NCI-H2196 (cell line): ENCODE measurements around the gene MALL.
"Not testable (repeated sequence)": the region's sequence is repeated elsewhere in the genome, so short reads cannot be mapped to it uniquely, and the experiment has no call there.

ENCODE experiments used
- DNase-seq: peaks from one replicate; lab custom pipeline; 2025; ENCODE audit not compliant: unreplicated experiment; lab: John Stamatoyannopoulos, UW

MALL gene

GRCh38 chr2:110099471-110100225 is 16.0 kb downstream of the MALL start:
- DNase-seq = no peak

DNA sequence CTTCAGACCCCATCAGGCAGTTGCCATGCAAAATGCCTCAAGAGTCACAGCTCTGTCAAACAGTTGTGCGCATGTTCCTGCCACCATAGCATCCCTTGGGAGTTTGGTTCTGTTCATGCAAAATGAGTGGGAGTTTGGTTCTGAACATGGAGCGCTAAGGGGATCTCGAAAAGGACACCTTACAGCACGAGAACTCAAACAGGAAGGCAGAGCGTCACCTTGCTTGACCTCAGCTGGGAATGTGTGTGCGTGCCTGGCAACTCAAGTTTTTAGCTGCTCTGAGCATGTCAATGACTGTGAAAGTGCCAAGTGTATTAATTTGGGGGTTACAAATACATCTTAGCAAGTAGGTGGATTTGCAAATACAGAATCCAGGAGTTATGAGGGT is 16.6 kb downstream of the MALL start:
- no peak for DNase-seq

GRCh38 chr2:110097506-110098220 is 18.0 kb downstream of the MALL start:
- no peak for DNase-seq

DNA sequence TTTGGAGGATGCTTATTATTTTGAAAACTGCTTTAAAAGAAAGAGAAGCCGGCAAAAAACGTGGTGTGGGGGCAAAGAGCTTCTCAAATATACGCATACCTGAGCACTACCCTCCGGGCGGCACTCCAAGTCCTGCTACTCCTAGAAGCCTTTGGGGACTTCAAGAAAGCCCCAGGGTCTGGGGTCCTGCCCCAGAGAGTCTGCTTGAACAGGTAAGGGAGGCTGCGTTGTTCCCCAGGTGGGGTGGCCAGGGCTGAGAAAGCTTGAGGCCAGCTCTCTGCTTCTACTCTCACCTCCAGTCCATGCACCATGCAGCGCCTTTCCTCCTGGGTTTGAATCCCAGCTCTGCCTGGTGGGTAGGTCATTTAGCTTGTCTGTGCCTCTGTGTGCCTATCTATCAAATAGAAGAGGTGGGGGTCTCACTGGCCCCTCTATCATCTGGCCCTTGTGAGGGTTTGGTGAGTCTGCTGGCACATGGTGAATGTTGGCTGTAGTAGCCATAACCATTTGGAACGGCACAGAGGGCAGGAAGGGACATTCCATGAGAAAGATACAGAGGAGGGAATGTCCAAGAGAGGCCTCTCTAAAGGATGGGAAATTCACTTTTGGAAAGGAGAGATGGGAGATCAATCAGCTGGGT is 19.5 kb downstream of the MALL start:
- no peak for DNase-seq

DNA sequence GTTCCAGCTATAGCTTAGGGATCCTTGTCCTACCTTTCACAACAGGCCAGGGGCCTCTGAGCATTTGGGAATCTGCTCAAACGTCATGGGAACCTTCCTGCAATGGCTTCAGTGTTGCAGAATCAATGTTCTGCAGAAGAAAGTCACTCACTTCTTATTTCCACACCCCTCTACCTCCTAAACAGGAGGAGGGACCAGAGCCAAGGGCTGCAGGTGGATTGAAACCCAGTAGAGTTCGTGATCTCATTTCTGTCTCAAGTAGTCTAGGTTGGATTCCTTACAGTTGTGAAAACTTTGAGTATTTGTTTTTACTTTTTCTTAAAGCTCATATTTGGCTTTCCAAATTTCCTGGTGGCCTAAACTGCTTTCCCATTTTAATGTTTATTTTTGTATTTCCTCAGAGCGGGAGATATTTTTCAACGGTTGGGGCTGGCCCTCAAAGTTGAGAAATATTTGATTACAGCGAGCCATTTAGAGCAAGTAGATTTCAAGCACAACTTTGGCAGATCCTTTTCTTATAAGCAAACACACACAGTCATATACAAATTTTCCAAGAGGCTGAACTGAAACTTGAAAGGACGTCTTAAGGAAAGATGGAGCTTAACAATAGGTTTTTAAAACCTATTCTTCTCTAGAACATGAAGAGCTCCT is 20.6 kb downstream of the MALL start:
- DNase-seq = not testable (repeated sequence)

DNA sequence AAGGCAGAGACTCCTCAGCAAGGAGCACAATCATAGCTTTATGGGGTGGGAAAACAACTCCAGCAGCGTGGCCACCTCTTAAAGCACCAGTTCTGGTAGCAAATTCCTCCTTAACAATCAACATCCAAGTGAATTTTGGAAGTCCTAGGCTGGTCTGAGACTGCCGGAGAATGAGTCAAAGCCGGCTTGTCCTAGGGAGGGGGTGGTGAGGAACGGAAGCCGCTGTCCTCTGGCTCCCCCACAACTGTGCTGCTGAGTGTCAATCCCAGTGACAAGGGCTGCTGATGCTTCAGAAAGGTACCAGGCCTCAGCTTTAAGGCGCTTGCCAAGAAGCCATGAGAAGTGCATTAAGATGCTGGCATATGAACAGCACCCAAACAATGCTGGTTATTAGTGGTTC is 21.7 kb downstream of the MALL start:
- DNase-seq = not testable (repeated sequence)

GRCh38 chr2:110090164-110090563 is 25.5 kb downstream of the MALL start:
- DNase-seq = not testable (repeated sequence)

- DNase-seq = not testable (repeated sequence)
These were observed 31.9 kb downstream of the MALL start for GRCh38 chr2:110083757-110084156.

DNA sequence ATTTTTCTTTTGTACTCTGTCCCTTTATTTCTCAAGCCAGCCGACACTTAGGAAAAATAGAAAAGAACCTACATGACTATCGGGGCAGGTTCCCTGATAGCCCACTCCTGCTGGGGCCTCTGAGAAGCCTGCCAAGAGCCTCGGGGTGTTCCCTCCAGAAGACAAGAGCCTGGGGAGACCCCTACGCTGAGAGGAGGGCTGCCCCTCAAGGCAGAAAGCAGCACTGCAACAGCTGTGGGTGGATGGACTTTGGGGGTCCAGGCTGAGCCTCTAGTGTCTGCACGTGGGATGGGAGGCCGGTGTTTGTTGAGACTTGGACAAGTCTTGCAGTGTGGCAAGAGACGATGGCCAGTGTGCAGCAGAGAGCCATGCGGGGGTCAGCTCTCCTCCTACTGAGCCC is 32.5 kb downstream of the MALL start:
- DNase-seq = not testable (repeated sequence)

DNA sequence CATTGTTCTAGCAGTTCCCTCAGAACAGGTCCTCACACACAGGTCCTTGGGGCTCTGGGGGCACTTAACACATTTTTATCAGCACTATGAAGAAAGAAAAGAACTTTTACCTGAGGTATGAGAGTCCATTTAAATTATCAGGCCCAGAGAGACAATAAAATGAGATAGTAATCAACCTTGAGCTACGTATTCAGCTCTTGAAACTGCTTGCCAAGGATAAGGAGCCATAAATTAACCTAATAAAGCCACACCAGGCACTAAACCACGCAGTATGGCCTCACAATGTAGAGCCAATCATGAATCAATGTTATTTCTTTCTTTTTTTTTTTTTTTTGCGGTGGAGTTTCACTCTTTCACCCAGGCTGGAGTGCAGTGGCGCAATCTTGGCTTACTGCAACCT is 37.5 kb downstream of the MALL start:
- not testable (repeated sequence) for DNase-seq

DNA sequence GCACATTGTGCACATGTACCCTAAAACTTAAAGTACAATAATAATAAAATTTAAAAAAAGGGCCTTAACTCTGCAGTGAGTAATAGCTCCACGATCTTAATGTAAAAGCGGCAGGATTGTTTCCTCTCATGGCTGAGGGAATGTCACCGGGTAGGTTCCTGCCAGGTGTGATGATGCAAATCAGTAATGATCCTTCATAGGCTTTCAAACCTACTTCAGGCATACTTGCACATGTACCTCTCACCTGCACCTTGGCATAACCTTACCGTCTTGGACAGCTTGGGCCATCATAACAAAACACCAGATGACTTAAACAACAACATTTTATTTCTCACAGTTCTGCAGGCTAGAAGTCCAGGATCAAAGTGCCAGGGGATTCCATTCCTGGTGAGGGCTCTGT is 39.7 kb downstream of the MALL start:
- DNase-seq = not testable (repeated sequence)

- not testable (repeated sequence) for DNase-seq
These were observed 45.8 kb downstream of the MALL start for GRCh38 chr2:110069869-110070268.

DNA sequence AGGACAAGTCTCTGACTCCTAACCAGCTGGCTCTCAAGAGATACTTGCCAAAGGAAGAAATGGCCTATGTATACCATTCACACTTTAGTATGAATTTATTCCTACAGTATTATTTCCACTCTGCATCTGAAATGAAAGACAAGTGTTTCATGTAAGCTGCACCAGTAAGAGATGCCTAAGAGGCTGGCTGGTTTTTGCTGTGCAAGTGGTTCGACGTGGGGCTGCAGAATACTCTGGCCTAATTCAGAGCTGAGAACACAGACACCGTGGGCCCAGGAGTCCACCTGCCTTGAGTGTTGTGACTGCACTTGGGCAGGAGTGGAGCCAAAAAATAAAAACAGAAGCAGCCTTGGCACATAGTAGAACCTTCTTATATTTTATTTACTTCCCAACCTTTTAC is 47.5 kb downstream of the MALL start:
- DNase-seq = not testable (repeated sequence)

- DNase-seq = not testable (repeated sequence)
These were observed 53.3 kb downstream of the MALL start for GRCh38 chr2:110062332-110062731.

DNA sequence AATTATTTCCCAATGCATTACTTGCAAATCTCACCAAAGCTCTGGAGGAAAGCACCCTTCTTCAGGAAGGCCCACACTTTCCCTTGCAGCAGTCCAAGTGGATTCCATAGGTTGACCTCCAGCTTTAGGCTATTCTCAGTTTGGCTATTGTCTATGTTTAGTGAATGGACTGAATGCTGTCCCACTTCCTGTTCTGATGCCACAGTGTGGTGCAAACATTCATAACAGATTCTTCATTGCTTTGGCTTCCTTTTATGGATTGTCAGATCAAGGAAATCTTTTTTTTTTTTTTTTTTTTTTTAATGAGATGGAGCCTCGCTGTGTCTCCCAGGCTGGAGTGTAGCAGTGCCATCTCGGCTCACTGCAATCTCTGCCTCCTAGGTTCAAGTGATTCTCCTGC is 55.1 kb downstream of the MALL start:
- not testable (repeated sequence) for DNase-seq

- DNase-seq = not testable (repeated sequence)
These were observed 55.8 kb downstream of the MALL start for GRCh38 chr2:110059694-110060358.

DNA sequence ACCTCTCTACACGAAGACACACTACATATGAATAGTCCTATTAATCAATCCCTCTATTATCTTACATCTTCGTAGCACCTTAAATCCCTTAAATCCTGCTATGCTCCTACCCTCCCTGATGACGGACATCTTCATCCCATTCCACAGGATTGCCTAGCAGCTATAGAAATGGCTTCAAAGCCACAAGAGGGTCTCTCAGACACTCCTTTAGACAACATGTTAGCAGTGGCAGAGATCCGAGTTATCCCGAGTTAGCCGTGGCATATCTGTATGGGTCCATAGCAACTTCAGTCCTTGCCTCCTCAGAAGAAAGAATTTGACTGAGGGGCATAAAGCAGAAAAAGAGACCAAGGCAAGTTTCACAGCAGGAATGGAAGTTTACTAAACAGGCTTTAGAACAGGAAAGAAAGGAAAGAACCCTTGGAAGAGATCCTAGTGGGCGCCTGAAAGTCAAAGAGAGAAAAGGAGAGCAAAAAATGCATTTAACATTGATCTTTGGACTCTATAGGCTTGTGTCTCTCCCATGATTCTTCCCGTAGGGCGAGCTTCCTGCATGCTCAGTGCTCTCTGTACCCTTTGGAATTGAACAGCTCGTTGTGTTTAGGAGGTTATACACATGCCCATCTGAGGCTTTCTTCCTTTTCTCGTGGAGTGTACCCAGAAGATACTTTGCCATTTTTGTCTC is 56.5 kb downstream of the MALL start:
- DNase-seq = not testable (repeated sequence)

GRCh38 chr2:110058034-110058433 is 57.6 kb downstream of the MALL start:
- not testable (repeated sequence) for DNase-seq

DNA sequence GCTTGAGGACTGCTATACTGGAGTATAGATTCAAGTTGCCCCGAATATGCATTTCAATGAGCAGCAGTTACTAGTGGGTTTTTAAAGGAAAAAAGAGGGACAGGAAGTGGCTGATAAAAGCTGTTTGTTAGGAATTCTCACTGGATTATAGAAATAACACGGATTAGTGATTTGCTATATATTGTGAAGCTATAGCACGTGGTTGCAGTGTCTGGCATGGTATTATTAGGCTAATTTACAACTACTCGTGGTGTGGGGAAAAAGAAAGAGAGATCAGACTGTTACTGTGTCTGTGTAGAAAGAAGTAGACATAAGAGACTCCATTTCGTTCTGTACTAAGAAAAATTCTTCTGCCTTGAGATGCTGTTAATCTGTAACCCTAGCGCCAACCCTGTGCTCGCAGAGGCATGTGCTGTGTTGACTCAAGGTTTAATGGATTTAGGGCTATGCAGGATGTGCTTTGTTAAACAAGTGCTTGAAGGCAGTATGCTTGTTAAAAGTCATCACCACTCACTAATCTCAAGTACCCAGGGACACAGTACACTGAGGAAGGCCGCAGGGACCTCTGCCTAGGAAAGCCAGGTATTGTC is 59.7 kb downstream of the MALL start:
- not testable (repeated sequence) for DNase-seq
